HepG2 (cell line): Measurements from ENCODE around the gene ABCC2. TPM values are rescaled to one million over a fixed set of nuclear protein-coding genes. Genes with fewer than 3 reads are reported as not detected.

Experiments used
- ATAC-seq: fragments of 200-7000 bp; cut with Tn5 transposase; 3 replicates; pipeline ENCODE4 v1.9.1; 2020; ENCODE audit warnings: mild to moderate bottlenecking, moderate library complexity
- BruUV-seq: library from RNA; stranded (reverse); fragments of 400-500 nt; replicated peaks from 2 replicates; lab custom pipeline; 2021; lab: Mats Ljungman, UMichigan
- CTCF ChIA-PET: fragments of 300-600 bp; formaldehyde crosslinking; extraction: SDS; loops from one replicate; lab custom pipeline; 2021; ENCODE audit warnings: low total read pairs, inconsistent platforms, low intra/inter-chr PET ratio; lab: Yijun Ruan, JAX
- POLR2A ChIA-PET: fragments of 350-600 bp; sonication (Branson Sonifier 250); formaldehyde crosslinking; loops from one replicate; lab custom pipeline; 2020; ENCODE audit warnings: antibody characterized with exemption, inconsistent platforms; lab: Yijun Ruan, JAX
- DNase-seq: peaks from one replicate; pipeline ENCODE4 v3.0.0-alpha.2; 2015; ENCODE audit warnings: low spot score
- FAIRE-seq: peaks from 3 replicates; lab custom pipeline; 2011; peaks lifted over from hg19 to GRCh38; lab: Jason Lieb, UNC
- H2AFZ ChIP-seq: one replicate; pipeline ENCODE4 v1.6.1; 2011; ENCODE audit warnings: low read length, inconsistent platforms
- H3K27ac ChIP-seq: fragments of 300-600 bp; 3 replicates; pipeline ENCODE4 v1.8.0; 2011; ENCODE audit warnings: mixed run types, mild to moderate bottlenecking, mixed read lengths, low read length, inconsistent platforms; ENCODE audit not compliant: insufficient read depth; ENCODE audit errors: extremely low read length
- H3K27me3 ChIP-seq, 2 experiments: fragments of 200-600 bp in 1 of 2; 2 replicates in 1 of 2; 3 replicates in 1 of 2; pipeline versions ENCODE4 v1.6.0 to v1.8.0; 2011; ENCODE audit warnings: low read length in 2 of 2, mild to moderate bottlenecking in 2 of 2, moderate library complexity in 2 of 2, inconsistent platforms in 1 of 2; ENCODE audit not compliant: insufficient read depth in 2 of 2, control insufficient read depth in 1 of 2
- H3K36me3 ChIP-seq, 2 experiments: fragments of 200-600 bp in 1 of 2; replicated peaks in 1 of 2; 2 replicates in 1 of 2; 3 replicates in 1 of 2; pipeline versions ENCODE4 v1.5.1 to v1.8.0; 2011; ENCODE audit warnings: low read length in 2 of 2, inconsistent platforms in 1 of 2; ENCODE audit not compliant: insufficient read depth in 2 of 2, control insufficient read depth in 1 of 2
- H3K4me1 ChIP-seq: 2 replicates; pipeline ENCODE4 v1.5.1; 2012; ENCODE audit warnings: low read length, inconsistent platforms; ENCODE audit not compliant: insufficient read depth
- H3K4me2 ChIP-seq: 2 replicates; pipeline ENCODE4 v1.6.0; 2011; ENCODE audit warnings: low read depth, low read length, inconsistent platforms
- H3K4me3 ChIP-seq, 3 experiments: fragments of 200-600 bp in 1 of 3; sonication (generic), shearing (Covaris generic) in 1 of 3; replicated peaks in 1 of 3; 2 replicates each; pipeline ENCODE4 v1.5.1; 2011 to 2016; ENCODE audit warnings: low read length in 3 of 3, inconsistent platforms in 2 of 3, low read depth in 2 of 3, mild to moderate bottlenecking in 2 of 3, control low read depth in 1 of 3, mixed read lengths in 1 of 3; ENCODE audit not compliant: insufficient read depth in 1 of 3
- H3K79me2 ChIP-seq: one replicate; pipeline ENCODE4 v1.6.1; 2011; ENCODE audit warnings: low read length, inconsistent platforms; ENCODE audit not compliant: insufficient read depth
- H3K9ac ChIP-seq: 2 replicates; pipeline ENCODE4 v1.6.0; 2011; ENCODE audit warnings: mild to moderate bottlenecking, low read depth, low read length, inconsistent platforms; ENCODE audit not compliant: insufficient read depth
- H3K9me3 ChIP-seq: 2 replicates; pipeline ENCODE4 v1.5.1; 2012; ENCODE audit warnings: mild to moderate bottlenecking, low read length
- H4K20me1 ChIP-seq: 2 replicates; pipeline ENCODE4 v1.6.0; 2011; ENCODE audit warnings: inconsistent platforms, mild to moderate bottlenecking, low read length, moderate library complexity; ENCODE audit not compliant: insufficient read depth
- CEBPZ ChIP-seq: IDR thresholded peaks from 2 replicates; pipeline ENCODE4 v1.6.1; 2012; ENCODE audit warnings: low read length, improper control_type of control experiment
- GTF3A ChIP-seq: sonication (generic); formaldehyde crosslinking; conservative IDR thresholded peaks from 2 replicates; pipeline ENCODE4 v1.4.0; 2020; ENCODE audit warnings: mild to moderate bottlenecking, missing genetic modification reagents
- ISL2 ChIP-seq: sonication (generic); formaldehyde crosslinking; IDR thresholded peaks from 2 replicates; pipeline ENCODE4 v1.5.0; 2020; ENCODE audit warnings: missing genetic modification reagents
- SIX1 ChIP-seq: sonication (generic); formaldehyde crosslinking; IDR thresholded peaks from 2 replicates; pipeline ENCODE4 v1.4.0; 2020; ENCODE audit warnings: missing genetic modification reagents, borderline replicate concordance
- SYNCRIP ChIP-seq: fragments of 200-400 bp; formaldehyde crosslinking; IDR thresholded peaks from 2 replicates; pipeline ENCODE4 v1.6.1; 2018; ENCODE audit warnings: mild to moderate bottlenecking, low read depth, low read length; ENCODE audit not compliant: insufficient read depth
- ZNF350 ChIP-seq: sonication (generic); formaldehyde crosslinking; IDR thresholded peaks from 2 replicates; pipeline ENCODE4 v1.4.0; 2020; ENCODE audit warnings: mild to moderate bottlenecking, low read depth, missing genetic modification reagents, borderline replicate concordance
- ZNF558 ChIP-seq: sonication (generic); formaldehyde crosslinking; IDR thresholded peaks from 2 replicates; pipeline ENCODE4 v1.9.0; 2022; ENCODE audit warnings: mild to moderate bottlenecking, missing genetic modification reagents, borderline replicate concordance
- ZNF597 ChIP-seq: sonication (generic); formaldehyde crosslinking; IDR thresholded peaks from 2 replicates; pipeline ENCODE4 v1.5.0; 2020; ENCODE audit warnings: missing genetic modification reagents
- ZNF800 ChIP-seq: sonication (generic); formaldehyde crosslinking; IDR thresholded peaks from 2 replicates; pipeline ENCODE4 v1.4.0; 2020; ENCODE audit warnings: missing genetic modification reagents
- ZSCAN30 ChIP-seq: sonication (generic); formaldehyde crosslinking; IDR thresholded peaks from 2 replicates; pipeline ENCODE4 v1.5.0; 2020; ENCODE audit warnings: mild to moderate bottlenecking, missing genetic modification reagents
- WGBS: methylation state at CpG from one replicate; pipeline ENCODE4 v1.1.6; 2017; ENCODE audit warnings: low lambda C conversion rate; 5-methylcytosine and 5-hydroxymethylcytosine counted together
- in situ Hi-C: cut with HindIII; loops from 2 replicates; pipeline ENCODE4 v1.10.0; 2017; ENCODE audit warnings: low pct_unique_long_range_greater_than_20kb; ENCODE audit not compliant: extremely low pct_ligation_motif_present
- intact Hi-C: fragments of 100-400 bp; cut with micrococcal nuclease; formaldehyde crosslinking; loops from one replicate; pipeline ENCODE4 v1.10.0; 2022; ENCODE audit not compliant: unreplicated experiment
- polyA plus RNA-seq, 8 experiments: library from polyadenylated mRNA; depleted of rRNA in 3 of 8; stranded (reverse) in 7 of 8; unstranded in 1 of 8; fragments of >200 nt; fragmentation: Illumina TruSeq in 4 of 8; extraction: Trizol in 4 of 8; gene quantifications; 2 replicates each; pipeline versions ENCODE4 v1.2.1 to v1.2.3, GENCODE V29; 2011 to 2016; ENCODE audit warnings: low read depth in 4 of 8, missing spikeins in 1 of 8, mixed read lengths in 1 of 8; ENCODE audit not compliant: insufficient read depth in 1 of 8
- total RNA-seq, 5 experiments: library from RNA; depleted of rRNA; stranded (reverse); fragments of >200 nt; fragmentation: Illumina TruSeq; extraction: Trizol; gene quantifications; 2 replicates each; pipeline ENCODE4 v1.2.3, GENCODE V29; 2016; ENCODE audit warnings: low read depth in 1 of 5

The ABCC2 gene
- total and polyA plus RNA-seq, 2 of the 13 experiments (the other 11 are each of a cell fraction or from before 2014, with no cell fraction given): 181 to 497 TPM

GRCh38 chr10:99869581-99870122 is 87.2 kb downstream of the ABCC2 start:
- Histone ChIP-seq H4K20me1 (no peaks in the 10 kb centered on the region), H2AFZ (no peak overlapping the region), H3K4me2 (peak overlapping the region; percentile 69), H3K9me3 (no peaks in the 10 kb centered on the region), H3K27ac (no peak overlapping the region), H3K4me3 (peak overlapping the region in 1 of 3 experiments; percentile 48; a peak in 1 of 6 replicates), H3K36me3 (no peaks in the 10 kb centered on the region), H3K27me3 (no peaks in the 10 kb centered on the region), H3K4me1 (peaks cover 58% of the 10 kb centered on the region), H3K79me2 (no peaks in the 10 kb centered on the region), H3K9ac (peak overlapping the region; percentile 26; the same call in 1 of the 2 replicates)
- intact Hi-C loops (no loop called here), in situ Hi-C loops (no loop called here)
- WGBS: 85% methylated on average over 7 of the region's 9 CpGs
- no TSS peak for BruUV-seq
- FAIRE-seq (no peak), ATAC-seq (no peak; the same call in 2 of the 3 replicates), DNase-seq (no peak)
- POLR2A ChIA-PET: interaction anchor here (1.3 to 1.9 kb wide), 3 partner anchors 57 to 61 kb away, joined by 3 to 5 read pairs (median 5); no protein-coding TSS in a partner anchor
- CTCF ChIA-PET: no interaction called here
- TF ChIP-seq ZNF558 (CRISPR knock-in tag): no peak
- TF ChIP-seq SYNCRIP: no peak

GRCh38 chr10:99870123-99870730 is 87.8 kb downstream of the ABCC2 start:
- Histone ChIP-seq H3K27ac (no peak overlapping the region), H3K9ac (no peak overlapping the region), H3K4me2 (no peak overlapping the region), H3K36me3 (no peaks in the 10 kb centered on the region; a peak in 1 of 5 replicates), H3K79me2 (no peaks in the 10 kb centered on the region), H3K4me1 (peaks cover 61% of the 10 kb centered on the region), H3K27me3 (no peaks in the 10 kb centered on the region), H2AFZ (no peak overlapping the region), H4K20me1 (no peaks in the 10 kb centered on the region), H3K9me3 (no peaks in the 10 kb centered on the region), H3K4me3 (no peak overlapping the region)
- no TSS peak for BruUV-seq
- ATAC-seq: no peak
- no peak for FAIRE-seq
- ChIA-PET POLR2A (interaction anchor here (1.3 to 1.9 kb wide), 2 partner anchors 56 to 60 kb away, joined by 5 read pairs; no protein-coding TSS in a partner anchor), CTCF (no interaction called here)
- 93% methylated on average over 8 of the region's 8 CpGs for WGBS
- intact Hi-C loops: no loop called here
- in situ Hi-C loops: no loop called here
- no peak for DNase-seq
- TF ChIP-seq ZNF597 (CRISPR knock-in tag) (no peak), ZNF800 (CRISPR knock-in tag) (no peak), ZSCAN30 (CRISPR knock-in tag) (no peak), GTF3A (CRISPR knock-in tag) (no peak), CEBPZ (no peak), ISL2 (CRISPR knock-in tag) (no peak), ZNF350 (CRISPR knock-in tag) (no peak), SIX1 (CRISPR knock-in tag) (no peak)
